Measurements from ENCODE around the gene PLD4. TPM values are rescaled to one million over a fixed set of nuclear protein-coding genes. Genes with fewer than 3 reads are reported as not detected.

The PLD4 gene
- total and polyA plus RNA-seq, 3 donors from 2014 or later = 1.1 to 1.7 (median 1.2) TPM

- intact Hi-C loops (cut with DNase I; ENCODE audit: low total_unique reads) = no loop called here
- DNase-seq = no peak
- 81 to 85% methylated on average over 10 to 15 of the region's 15 CpGs for WGBS, 2 donors
- Histone ChIP-seq H3K4me1 (peaks cover 11% of the 10 kb centered on the region), H3K36me3 (ENCODE audit: low read depth, missing control alignments) (no peaks in the 10 kb centered on the region), H3K4me3 (no peak overlapping the region), H3K27ac (no peak overlapping the region), H3K27me3 (no peaks in the 10 kb centered on the region), H3K9me3 (no peaks in the 10 kb centered on the region)
- no peak for TF ChIP-seq POLR2A (IDR thresholded peaks at IDR 0.05)
- TF ChIP-seq CTCF (IDR thresholded peaks at IDR 0.05) = no peak
These were observed 4.9 kb downstream of the PLD4 start for GRCh38 chr14:104929268-104930230.

- intact Hi-C loops (cut with DNase I; ENCODE audit: low total_unique reads) = no loop called here
- H3K27ac ChIP-seq = no peak overlapping the region
- H3K4me1 ChIP-seq = peaks cover 11% of the 10 kb centered on the region
- no peaks in the 10 kb centered on the region for H3K9me3 ChIP-seq
- H3K27me3 ChIP-seq = no peaks in the 10 kb centered on the region
- H3K36me3 ChIP-seq (ENCODE audit: low read depth, missing control alignments) = no peaks in the 10 kb centered on the region
- no peak for DNase-seq
- WGBS, 2 donors = 87 to 88% methylated on average over 8 to 10 of the region's 10 CpGs
- TF ChIP-seq CTCF (IDR thresholded peaks at IDR 0.05) (no peak), POLR2A (IDR thresholded peaks at IDR 0.05) (no peak)
- no peak overlapping the region for H3K4me3 ChIP-seq
These were observed 6.0 kb downstream of the PLD4 start for GRCh38 chr14:104930526-104931303.

- intact Hi-C loops (cut with DNase I; ENCODE audit: low total_unique reads) = no loop called here
- no peak for DNase-seq
- Histone ChIP-seq H3K27me3 (no peaks in the 10 kb centered on the region), H3K4me3 (no peak overlapping the region), H3K9me3 (no peaks in the 10 kb centered on the region), H3K27ac (no peak overlapping the region), H3K36me3 (ENCODE audit: low read depth, missing control alignments) (no peaks in the 10 kb centered on the region), H3K4me1 (peaks cover 11% of the 10 kb centered on the region)
- 65 to 77% methylated on average over 6 to 9 of the region's 9 CpGs for WGBS, 2 donors
- TF ChIP-seq CTCF (IDR thresholded peaks at IDR 0.05) = no peak
- no peak for TF ChIP-seq POLR2A (IDR thresholded peaks at IDR 0.05)
These were observed 6.7 kb downstream of the PLD4 start for GRCh38 chr14:104931304-104931770.

GRCh38 chr14:104931771-104932675, 7.3 kb downstream of the PLD4 start:
- no peaks in the 10 kb centered on the region for H3K27me3 ChIP-seq
- intact Hi-C loops (cut with DNase I; ENCODE audit: low total_unique reads) = no loop called here
- H3K27ac ChIP-seq = no peak overlapping the region
- H3K4me1 ChIP-seq = peaks cover 11% of the 10 kb centered on the region
- TF ChIP-seq POLR2A (IDR thresholded peaks at IDR 0.05) (no peak), CTCF (IDR thresholded peaks at IDR 0.05) (no peak)
- no peaks in the 10 kb centered on the region for H3K36me3 ChIP-seq (ENCODE audit: low read depth, missing control alignments)
- WGBS, 2 donors = 34 to 50% methylated on average over 22 to 61 of the region's 64 CpGs
- H3K9me3 ChIP-seq = no peaks in the 10 kb centered on the region
- no peak for DNase-seq
- peak overlapping the region; percentile 63 to 68 for H3K4me3 ChIP-seq
